Suppressor macrophage treated with lipopolysaccharide for 1 hour (primary cell): ENCODE data around the gene SERPINA5.
"Not testable (repeated sequence)": the region's sequence is repeated elsewhere in the genome, so short reads cannot be mapped to it uniquely, and the experiment has no call there.

Experiments used
- DNase-seq, 3 donors: peaks; one replicate each; pipeline ENCODE4 v3.0.0-alpha.2; 2020 to 2022

Gene SERPINA5

DNA sequence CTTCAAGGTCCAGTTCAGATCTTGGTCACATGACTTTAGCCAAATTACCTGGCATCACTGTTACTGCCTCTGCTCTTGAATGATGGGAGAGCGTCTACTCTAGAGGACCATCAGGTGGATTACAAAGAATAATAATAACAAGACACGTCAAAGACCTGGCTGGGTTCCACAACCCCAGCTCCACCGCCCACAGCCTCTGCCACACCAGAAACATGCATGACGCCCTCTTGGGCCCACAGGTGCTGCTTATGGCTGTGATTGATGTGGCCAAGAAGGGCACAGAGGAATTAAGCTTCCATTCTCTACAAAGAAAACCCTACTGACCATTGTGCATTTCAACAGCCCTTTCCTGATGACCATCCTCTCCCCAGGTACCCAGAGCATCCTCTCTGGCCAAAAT lies 49.2 kb downstream of the SERPINA5 start:
- no peak for DNase-seq

DNA sequence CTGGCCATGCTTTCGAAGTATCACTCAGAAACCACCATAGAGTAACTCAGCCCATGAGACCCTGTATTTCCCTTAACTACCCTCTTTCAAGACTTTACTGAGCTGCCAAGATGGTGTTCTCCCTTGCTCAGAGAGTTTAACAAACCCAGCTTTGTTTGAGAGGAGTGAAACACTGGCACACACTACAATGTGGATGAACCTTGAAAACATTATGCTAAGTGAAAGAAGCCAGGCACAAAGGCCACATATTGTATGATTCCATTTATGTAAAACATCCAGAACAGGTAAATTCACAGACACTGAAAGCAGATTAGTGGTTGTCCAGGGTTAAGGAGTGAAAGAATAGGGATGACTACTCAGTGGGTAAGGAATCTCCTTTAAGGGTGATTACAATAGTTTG lies 49.8 kb downstream of the SERPINA5 start:
- DNase-seq: no peak

DNA sequence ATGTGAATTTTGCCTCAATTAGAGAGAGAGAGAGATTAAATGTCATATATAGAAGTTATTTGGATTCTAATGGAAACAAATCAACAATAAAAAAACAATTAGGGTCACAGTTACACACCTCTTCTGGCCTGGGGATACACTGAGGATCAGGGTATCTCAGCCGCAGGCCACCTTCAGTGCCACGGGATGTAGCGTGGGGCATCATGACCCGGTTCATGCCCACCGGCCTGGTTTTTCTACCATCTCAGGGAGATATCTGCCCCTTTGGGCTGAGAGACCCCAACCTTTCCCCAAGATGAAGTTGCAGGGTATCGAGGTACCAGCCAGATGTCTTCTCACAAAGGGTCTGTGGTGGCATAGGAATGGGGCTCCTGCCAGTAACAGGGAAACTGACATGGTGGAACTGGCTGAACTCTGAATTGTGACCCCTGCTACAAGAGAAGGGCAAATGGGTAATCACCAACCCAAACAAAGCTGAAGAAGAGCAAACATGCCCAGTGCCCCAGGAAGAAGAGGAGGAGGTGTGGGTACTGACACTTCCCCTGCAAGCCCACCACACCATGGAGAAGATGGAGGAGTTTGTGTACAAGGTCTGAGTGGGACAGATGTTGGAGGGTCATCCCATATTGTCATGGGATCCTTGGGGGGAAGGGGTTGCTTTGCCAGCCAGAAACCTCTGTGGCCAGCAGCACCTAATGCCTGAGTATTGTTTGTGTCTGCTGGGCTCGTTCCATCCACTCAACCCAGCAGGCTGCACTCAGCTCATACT lies 50.5 kb downstream of the SERPINA5 start:
- DNase-seq: no peak

DNA sequence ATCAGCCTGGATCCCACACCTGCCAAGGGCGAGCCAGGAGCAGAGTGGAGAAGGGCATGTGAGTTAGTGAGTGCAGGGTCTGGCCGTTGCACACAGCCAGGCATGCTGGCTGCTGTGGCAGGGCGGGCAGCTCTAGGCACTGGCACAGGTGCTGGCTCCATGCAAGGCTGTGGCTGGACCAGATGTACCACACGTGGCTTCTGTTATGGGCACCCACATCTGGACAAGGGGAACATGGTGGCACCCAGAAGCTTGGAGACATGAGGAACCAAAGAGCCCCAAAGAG lies 51.0 kb downstream of the SERPINA5 start:
- DNase-seq: no peak

DNA sequence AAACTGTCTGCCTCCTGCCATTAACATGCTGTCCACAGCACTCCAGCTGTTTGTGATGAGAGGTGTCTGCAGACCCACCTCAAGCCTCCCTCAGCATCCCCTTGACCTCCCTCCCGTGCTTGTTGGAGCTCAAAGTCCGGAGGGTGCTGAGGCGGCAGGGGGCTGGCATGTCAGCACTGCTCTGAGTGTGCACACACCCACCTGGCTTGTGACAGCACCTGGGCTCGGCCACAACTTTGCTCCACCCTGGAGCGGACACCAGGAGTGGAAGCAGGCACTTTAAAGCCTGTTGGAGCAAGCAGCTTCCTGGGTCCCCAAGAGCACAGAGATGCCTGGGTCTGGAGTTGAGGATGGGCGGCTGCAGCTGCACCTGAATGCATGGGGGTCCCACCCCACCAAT lies 51.9 kb downstream of the SERPINA5 start:
- no peak for DNase-seq

DNA sequence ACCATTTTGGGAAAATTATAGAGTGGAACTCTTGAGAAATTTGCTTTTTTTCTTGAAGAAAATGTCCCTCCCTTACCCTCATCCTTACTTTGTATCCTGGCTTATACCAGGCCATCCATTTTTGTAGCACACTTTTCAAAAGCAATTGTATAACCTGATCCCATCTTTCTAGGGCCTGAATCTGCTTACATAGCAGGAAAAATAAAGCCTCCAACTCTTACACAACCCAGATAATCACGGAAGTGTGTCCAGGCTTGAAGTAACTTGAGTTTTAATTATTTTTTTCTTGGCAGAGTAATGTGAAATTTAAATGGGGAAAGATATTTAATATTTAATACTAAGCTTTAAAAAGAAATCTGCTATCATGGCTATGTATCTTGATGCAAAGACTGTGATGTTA lies 53.9 kb downstream of the SERPINA5 start:
- no peak for DNase-seq

DNA sequence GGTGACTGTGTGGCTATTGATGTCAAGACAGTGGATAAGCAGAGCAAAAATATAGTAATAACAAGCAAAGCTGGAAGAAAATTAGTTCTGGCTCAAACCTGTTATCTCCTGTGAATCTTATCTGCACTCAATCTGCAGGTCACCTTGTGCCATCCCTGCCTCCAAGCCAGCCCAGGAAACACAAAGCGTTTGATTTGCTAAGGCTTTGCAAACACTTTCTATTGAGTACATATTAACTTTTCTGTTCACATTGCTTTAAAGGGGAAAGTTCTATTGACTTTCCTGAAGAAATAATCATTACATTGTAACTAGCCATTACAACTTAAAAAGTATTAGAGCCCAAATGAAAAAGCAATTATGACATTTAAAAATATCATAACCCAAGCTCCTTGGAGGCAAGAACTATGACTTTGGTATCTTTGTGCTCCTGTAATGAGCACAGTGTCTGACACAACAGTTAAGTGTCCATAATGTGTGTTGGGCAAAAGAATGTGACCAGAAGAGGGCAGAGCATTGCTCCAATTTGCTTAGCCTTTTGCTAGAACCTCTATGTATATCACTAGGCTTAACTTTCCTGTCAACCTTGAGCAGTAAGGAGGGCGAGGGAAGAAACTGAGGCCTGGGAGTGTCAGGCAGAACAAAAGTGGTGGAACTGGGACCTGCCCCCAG lies 55.7 kb downstream of the SERPINA5 start:
- DNase-seq: no peak

DNA sequence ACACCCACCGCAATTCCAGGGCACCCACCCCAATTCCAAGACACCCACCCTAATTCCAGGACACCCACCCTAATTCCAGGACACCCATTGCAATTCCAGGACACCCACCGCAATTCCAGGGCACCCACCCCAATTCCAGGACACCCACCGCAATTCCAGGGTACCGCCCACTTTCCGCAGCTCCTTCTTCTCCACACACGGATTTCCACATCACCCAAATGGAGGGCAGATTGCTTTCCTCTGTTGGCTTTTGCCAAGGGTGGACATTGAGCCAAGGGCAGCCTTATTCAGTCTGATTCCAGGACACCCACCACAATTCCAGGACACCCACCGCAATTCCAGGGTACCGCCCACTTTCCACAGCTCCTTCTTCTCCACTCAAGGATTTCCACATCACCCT lies 56.6 kb downstream of the SERPINA5 start:
- not testable (repeated sequence) for DNase-seq

DNA sequence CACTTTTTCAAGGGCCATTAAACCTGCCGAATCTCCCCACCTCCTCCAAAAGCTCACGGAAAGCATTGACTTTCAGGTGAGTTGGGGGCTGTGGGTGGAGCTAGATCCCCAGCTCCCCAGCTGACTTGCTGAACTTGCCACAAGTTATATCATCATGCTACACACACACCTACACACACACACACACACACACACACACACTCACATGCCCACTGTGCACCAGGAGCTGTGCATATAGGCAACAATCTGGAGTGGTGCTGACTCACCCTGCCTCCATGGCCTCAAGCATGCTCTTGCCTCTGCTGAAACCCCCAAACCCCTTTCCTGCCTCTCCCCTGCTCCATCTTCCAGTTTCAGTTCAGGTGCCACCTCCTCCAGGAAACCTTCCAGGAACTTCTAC lies 57.1 kb downstream of the SERPINA5 start:
- no peak for DNase-seq

DNA sequence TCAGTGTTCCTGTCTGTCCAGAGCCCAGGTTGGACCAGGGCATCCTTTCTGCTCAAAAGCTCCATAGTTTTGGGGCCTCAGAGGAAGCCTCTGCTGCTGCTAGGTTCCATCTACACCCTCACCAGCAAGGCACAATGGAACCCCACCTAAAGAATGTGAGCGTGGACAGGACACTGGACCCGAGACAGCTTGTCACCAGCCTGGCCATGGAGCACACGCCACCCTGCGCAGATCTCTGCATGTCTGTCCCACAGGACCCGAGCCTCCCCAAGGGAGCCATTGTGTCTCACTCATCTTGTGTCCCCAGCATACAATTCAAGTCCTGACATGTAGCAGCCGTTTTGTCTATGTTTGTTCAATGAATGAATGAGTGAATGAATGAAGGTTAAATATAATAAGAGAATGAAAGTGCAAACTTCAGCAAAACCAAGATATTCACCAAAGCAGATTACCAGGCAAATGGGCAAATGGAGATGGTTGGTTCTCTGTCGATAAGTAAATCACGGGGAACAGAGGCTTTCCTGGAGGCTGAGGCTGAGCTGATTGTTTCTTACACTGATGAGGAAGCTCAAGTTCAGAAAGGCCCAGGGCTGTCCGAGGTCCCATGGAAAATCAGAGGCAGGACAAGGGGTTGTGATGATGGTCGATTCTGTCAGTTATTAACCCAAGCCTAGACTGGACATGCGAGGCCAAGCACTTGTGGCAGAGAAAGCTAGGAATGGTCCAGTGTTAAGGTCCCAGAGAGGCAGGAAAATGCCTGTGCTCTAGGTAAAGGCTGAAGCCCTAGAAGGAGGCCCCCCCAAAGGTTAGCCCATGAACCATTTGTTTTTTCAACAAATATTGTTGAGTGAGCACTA lies 58.0 kb downstream of the SERPINA5 start:
- no peak for DNase-seq

DNA sequence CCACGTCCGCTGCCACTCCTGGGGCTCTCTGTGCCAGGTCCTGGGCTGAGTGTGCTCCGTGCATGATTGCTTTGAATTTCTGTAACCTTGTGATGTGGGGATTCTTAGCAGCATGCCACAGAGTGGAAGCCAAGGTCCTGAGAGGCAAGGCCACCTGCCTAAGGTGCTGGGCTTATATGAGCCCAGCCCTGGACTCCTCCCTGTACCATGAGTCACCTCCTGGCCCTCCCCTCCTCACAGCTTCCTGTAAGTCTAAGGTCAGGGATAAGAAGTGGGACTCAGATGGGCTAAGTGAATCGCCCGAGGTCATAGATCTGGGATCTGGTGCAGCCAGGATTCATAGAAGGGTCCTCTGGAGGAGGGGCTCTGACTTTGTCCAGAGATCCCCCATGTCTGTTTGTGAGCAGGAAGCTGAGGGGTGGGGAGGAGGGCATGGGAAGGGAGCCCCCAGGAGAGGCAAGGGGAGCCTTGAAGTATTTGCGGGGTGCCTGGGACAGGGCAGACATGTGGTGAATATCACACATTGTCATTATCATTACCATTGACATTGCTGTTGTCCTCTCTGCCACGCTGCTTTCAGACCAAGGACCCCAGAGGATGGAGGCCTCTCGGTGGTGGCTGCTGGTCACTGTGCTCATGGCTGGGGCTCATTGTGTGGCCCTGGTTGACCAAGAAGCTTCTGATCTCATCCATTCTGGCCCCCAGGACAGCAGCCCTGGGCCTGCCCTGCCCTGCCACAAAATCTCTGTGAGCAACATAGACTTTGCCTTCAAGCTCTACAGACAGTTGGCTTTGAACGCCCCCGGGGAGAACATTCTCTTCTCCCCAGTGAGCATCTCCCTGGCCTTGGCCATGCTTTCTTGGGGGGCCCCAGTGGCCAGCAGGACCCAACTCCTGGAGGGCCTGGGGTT lies 59.8 kb downstream of the SERPINA5 start:
- DNase-seq: no peak

DNA sequence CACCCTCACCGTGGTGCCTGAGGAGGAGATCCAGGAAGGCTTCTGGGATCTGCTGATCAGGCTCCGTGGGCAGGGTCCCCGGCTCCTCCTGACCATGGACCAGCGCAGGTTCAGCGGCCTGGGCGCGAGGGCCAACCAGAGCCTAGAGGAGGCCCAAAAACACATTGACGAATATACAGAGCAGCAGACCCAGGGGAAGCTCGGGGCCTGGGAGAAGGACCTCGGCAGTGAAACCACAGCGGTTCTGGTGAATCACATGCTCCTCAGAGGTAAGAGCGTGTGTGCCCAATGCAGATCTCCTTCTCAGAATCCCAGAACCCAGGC lies 60.4 kb downstream of the SERPINA5 start:
- DNase-seq: no peak
